Measurements from ENCODE around the gene PROB1.
A peak's percentile ranks its signal among the peaks of the same experiment; 100 is the strongest.
"Not testable (repeated sequence)": the region's sequence is repeated elsewhere in the genome, so short reads cannot be mapped to it uniquely, and the experiment has no call there.

PROB1 gene

GRCh38 chr5:139410993-139411828, 16.3 kb upstream of the PROB1 start:
- DNase-seq = no peak

- DNase-seq = no peak
Observed at GRCh38 chr5:139410121-139410992, 15.5 kb upstream of the PROB1 start.

GRCh38 chr5:139409116-139409515, 14.2 kb upstream of the PROB1 start:
- not testable (repeated sequence) for DNase-seq

- no peak for DNase-seq
Observed at GRCh38 chr5:139408191-139408590, 13.3 kb upstream of the PROB1 start.

- DNase-seq = no peak
Observed at GRCh38 chr5:139407517-139407916, 12.6 kb upstream of the PROB1 start.

GRCh38 chr5:139406963-139407362, 12.1 kb upstream of the PROB1 start:
- DNase-seq = no peak

- no peak for DNase-seq
Observed at GRCh38 chr5:139404484-139404840, 9.6 kb upstream of the PROB1 start.

GRCh38 chr5:139403787-139404483, 9.0 kb upstream of the PROB1 start, which contains the start of gene SPATA24:
TSS of gene SPATA24 (minus strand) at chr5:139404089. CDS start at chr5:139404060, 29 bp downstream.
- DNase-seq = peak; percentile 94

- no peak for DNase-seq
Observed at GRCh38 chr5:139403418-139403786, 8.5 kb upstream of the PROB1 start.

- DNase-seq = no peak
Observed at GRCh38 chr5:139402561-139403158, 7.8 kb upstream of the PROB1 start.

GRCh38 chr5:139401546-139401945, 6.6 kb upstream of the PROB1 start:
- DNase-seq = no peak

- no peak for DNase-seq
Observed at GRCh38 chr5:139399501-139400121, 4.7 kb upstream of the PROB1 start.

GRCh38 chr5:139397921-139398320, 3.0 kb upstream of the PROB1 start:
- DNase-seq = no peak

- no peak for DNase-seq
Observed at GRCh38 chr5:139396691-139397090, 1.8 kb upstream of the PROB1 start.

- DNase-seq = no peak
Observed at GRCh38 chr5:139395844-139396640, 1.1 kb upstream of the PROB1 start.

GRCh38 chr5:139394123-139394653, 716 bp downstream of the PROB1 start:
- DNase-seq = no peak

- no peak for DNase-seq
Observed at GRCh38 chr5:139393497-139394122, 1.3 kb downstream of the PROB1 start.

- DNase-seq = no peak
Observed at GRCh38 chr5:139392678-139393496, 2.0 kb downstream of the PROB1 start.

GRCh38 chr5:139392324-139392677, 2.6 kb downstream of the PROB1 start:
- DNase-seq = no peak

All from NCI-H226 (cell line).